T-cell (primary cell): ENCODE measurements around the gene PTEN. TPM values are rescaled to one million over a fixed set of nuclear protein-coding genes. Genes with fewer than 3 reads are reported as not detected.

Experiments used
- ATAC-seq, 4 experiments: fragments of 200-7000 bp in 3 of 4; fragments of 150-1000 bp in 1 of 4; cut with Tn5 transposase; replicated peaks in 1 of 4; 1 replicate in 3 of 4; 2 replicates in 1 of 4; pipeline ENCODE4 v1.10.0; 2021; ENCODE audit warnings: moderate library complexity in 3 of 4, mild to moderate bottlenecking in 2 of 4, moderate number of reproducible peaks in 1 of 4
- CTCF ChIA-PET, 2 donors: fragments of 300-600 bp; sonication (Branson Sonifier 250); formaldehyde crosslinking; loops; one replicate each; lab custom pipeline; 2022; ENCODE audit warnings: antibody characterized with exemption in 2 of 2; lab: Charles Lee
- POLR2A ChIA-PET, 2 donors: fragments of 300-600 bp; sonication (Branson Sonifier 250); formaldehyde crosslinking; loops; one replicate each; lab custom pipeline; 2022; ENCODE audit warnings: antibody characterized with exemption in 2 of 2; lab: Charles Lee
- DNase-seq, 35 experiments: peaks; one replicate each; pipeline versions ENCODE4 v3.0.0 to v3.0.0-alpha.2; 2013 to 2023
- H3K27ac ChIP-seq: one replicate; pipeline ENCODE4 v1.5.1; 2013; ENCODE audit warnings: low read length
- H3K27me3 ChIP-seq, 2 experiments: replicated peaks in 1 of 2; 1 replicate in 1 of 2; 2 replicates in 1 of 2; pipeline versions ENCODE4 v1.6.1 to v1.7.0; 2013; ENCODE audit warnings: low read length in 1 of 2, mixed read lengths in 1 of 2; ENCODE audit not compliant: control insufficient read depth in 2 of 2, insufficient read depth in 2 of 2; ENCODE audit errors: extremely low read depth in 1 of 2
- H3K36me3 ChIP-seq, 2 donors: 1 replicate in 1 of 2; 2 replicates in 1 of 2; pipeline versions ENCODE4 v1.6.1 to v1.7.0; 2013; ENCODE audit warnings: low read length in 1 of 2; ENCODE audit not compliant: control insufficient read depth in 2 of 2, insufficient read depth in 1 of 2; ENCODE audit errors: extremely low read depth in 1 of 2
- H3K4me1 ChIP-seq, 2 experiments: 1 replicate in 1 of 2; 2 replicates in 1 of 2; pipeline versions ENCODE4 v1.6.1 to v1.7.0; 2013; ENCODE audit warnings: low read length in 2 of 2, mixed read lengths in 1 of 2; ENCODE audit not compliant: insufficient read depth in 2 of 2, control insufficient read depth in 1 of 2; ENCODE audit errors: extremely low read depth in 1 of 2
- H3K4me3 ChIP-seq, 2 donors: 1 replicate in 1 of 2; 2 replicates in 1 of 2; pipeline versions ENCODE4 v1.5.1 to v1.7.0; 2013; ENCODE audit warnings: mild to moderate bottlenecking in 2 of 2, low read length in 1 of 2, moderate library complexity in 1 of 2; ENCODE audit not compliant: control insufficient read depth in 1 of 2; ENCODE audit errors: extremely low read depth in 1 of 2
- H3K9me3 ChIP-seq: 2 replicates; pipeline ENCODE4 v1.7.0; 2013
- H3K27ac Mint-ChIP-seq, 2 donors: one replicate each; pipeline ENCODE4 v1.8.0; 2020 to 2021; ENCODE audit warnings: mild to moderate bottlenecking in 2 of 2, mixed read lengths in 2 of 2
- H3K27me3 Mint-ChIP-seq, 2 donors: one replicate each; pipeline ENCODE4 v1.8.0; 2021 to 2022; ENCODE audit warnings: mixed read lengths in 2 of 2
- H3K36me3 Mint-ChIP-seq: one replicate; pipeline ENCODE4 v1.8.0; 2021; ENCODE audit warnings: mixed read lengths
- H3K4me1 Mint-ChIP-seq, 3 donors: one replicate each; pipeline ENCODE4 v1.8.0; 2020 to 2022; ENCODE audit warnings: mixed read lengths in 3 of 3, mild to moderate bottlenecking in 1 of 3
- H3K4me3 Mint-ChIP-seq, 3 donors: one replicate each; pipeline ENCODE4 v1.8.0; 2020 to 2022; ENCODE audit warnings: mild to moderate bottlenecking in 3 of 3, mixed read lengths in 3 of 3, moderate library complexity in 3 of 3
- H3K9me3 Mint-ChIP-seq, 3 donors: one replicate each; pipeline ENCODE4 v1.8.0; 2020 to 2022; ENCODE audit warnings: mixed read lengths in 3 of 3
- WGBS: methylation state at CpG from one replicate; pipeline ENCODE4 v1.1.5; 2013; ENCODE audit warnings: missing lambda C conversion rate; ENCODE audit not compliant: insufficient coverage; 5-methylcytosine and 5-hydroxymethylcytosine counted together
- total RNA-seq, 35 experiments: library from RNA in 6 of 35; stranded (reverse) in 6 of 35; fragments of 120-200 nt in 1 of 35; gene quantifications; one replicate each; pipeline versions ENCODE4 v1.2.1 to v1.2.4 and lab custom pipeline; 2013 to 2026

PTEN gene
- total RNA-seq, 5 donors from 2014 or later (not counting 1 experiment from before 2014, with no cell fraction given) = 59.9 to 98.7 (median 66.9) TPM

GRCh38 chr10:87945984-87946383 lies 82.6 kb downstream of the PTEN start:
- no peak for DNase-seq
- H3K36me3 Mint-ChIP-seq = peaks cover 37% of the 10 kb centered on the region
- no peak overlapping the region for H3K4me3 Mint-ChIP-seq
- Histone ChIP-seq H3K4me3 (no peak overlapping the region), H3K27me3 (no peaks in the 10 kb centered on the region), H3K9me3 (no peaks in the 10 kb centered on the region), H3K36me3 (peaks cover 0 to 8% of the 10 kb centered on the region in 2 donors), H3K27ac (no peak overlapping the region), H3K4me1 (no peaks in the 10 kb centered on the region)
- no peak overlapping the region for H3K27ac Mint-ChIP-seq
- H3K4me1 Mint-ChIP-seq = peaks cover 13 to 35% (median 16%) of the 10 kb centered on the region in 3 donors
- 100% methylated on average over 1 of the region's 6 CpGs for WGBS
- no peaks in the 10 kb centered on the region for H3K27me3 Mint-ChIP-seq
- CTCF ChIA-PET = no interaction called here
- no peak for ATAC-seq
- POLR2A ChIA-PET = no interaction called here
- H3K9me3 Mint-ChIP-seq = no peaks in the 10 kb centered on the region

- Mint-ChIP-seq H3K4me1 (peaks cover 26 to 34% (median 28%) of the 10 kb centered on the region in 3 donors), H3K9me3 (no peaks in the 10 kb centered on the region), H3K36me3 (peaks cover 38% of the 10 kb centered on the region), H3K27me3 (no peaks in the 10 kb centered on the region), H3K4me3 (no peak overlapping the region), H3K27ac (peak overlapping the region in 1 of 2 donors; percentile 44)
- Histone ChIP-seq H3K27ac (no peak overlapping the region), H3K4me3 (no peak overlapping the region), H3K9me3 (no peaks in the 10 kb centered on the region), H3K27me3 (no peaks in the 10 kb centered on the region), H3K4me1 (no peaks in the 10 kb centered on the region), H3K36me3 (peaks cover 0 to 22% of the 10 kb centered on the region in 2 donors)
- DNase-seq (no peak), ATAC-seq (no peak)
- WGBS = no CpG with 5 or more reads among the region's 2 CpGs
- CTCF ChIA-PET = interaction anchor here in 1 of 2 donors (0.6 kb wide), 1 partner anchor 858 kb away, joined by 3 read pairs; no protein-coding TSS in a partner anchor
- POLR2A ChIA-PET = interaction anchor here in 1 of 2 donors (0.5 kb wide), 1 partner anchor 162 kb away, joined by 6 read pairs; no protein-coding TSS in a partner anchor
Measured at GRCh38 chr10:87952612-87953011, 89.2 kb downstream of the PTEN start.

- Histone ChIP-seq H3K36me3 (peaks cover 0 to 27% of the 10 kb centered on the region in 2 donors), H3K4me1 (no peaks in the 10 kb centered on the region), H3K27ac (no peak overlapping the region), H3K27me3 (no peaks in the 10 kb centered on the region), H3K4me3 (no peak overlapping the region), H3K9me3 (no peaks in the 10 kb centered on the region)
- POLR2A ChIA-PET = interaction anchor here in 1 of 2 donors (0.6 kb wide), 1 partner anchor 29 kb away, joined by 3 read pairs; no protein-coding TSS in a partner anchor
- no peak overlapping the region for H3K4me3 Mint-ChIP-seq
- H3K27me3 Mint-ChIP-seq = no peaks in the 10 kb centered on the region
- peak overlapping the region in 1 of 2 donors; percentile 23 for H3K27ac Mint-ChIP-seq
- peaks cover 51% of the 10 kb centered on the region for H3K36me3 Mint-ChIP-seq
- ATAC-seq (no peak), DNase-seq (no peak)
- CTCF ChIA-PET = no interaction called here
- peaks cover 27 to 30% (median 29%) of the 10 kb centered on the region in 3 donors for H3K4me1 Mint-ChIP-seq
- H3K9me3 Mint-ChIP-seq = no peaks in the 10 kb centered on the region
Measured at GRCh38 chr10:87956055-87956454, 92.6 kb downstream of the PTEN start.

DNA sequence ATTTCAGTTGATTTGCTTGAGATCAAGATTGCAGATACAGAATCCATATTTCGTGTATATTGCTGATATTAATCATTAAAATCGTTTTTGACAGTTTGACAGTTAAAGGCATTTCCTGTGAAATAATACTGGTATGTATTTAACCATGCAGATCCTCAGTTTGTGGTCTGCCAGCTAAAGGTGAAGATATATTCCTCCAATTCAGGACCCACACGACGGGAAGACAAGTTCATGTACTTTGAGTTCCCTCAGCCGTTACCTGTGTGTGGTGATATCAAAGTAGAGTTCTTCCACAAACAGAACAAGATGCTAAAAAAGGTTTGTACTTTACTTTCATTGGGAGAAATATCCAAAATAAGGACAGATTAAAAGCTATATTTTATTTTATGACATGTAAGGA lies 94.3 kb downstream of the PTEN start:
- CTCF ChIA-PET = no interaction called here
- Mint-ChIP-seq H3K9me3 (no peaks in the 10 kb centered on the region), H3K27ac (no peak overlapping the region), H3K27me3 (no peaks in the 10 kb centered on the region), H3K4me1 (peaks cover 23 to 29% (median 24%) of the 10 kb centered on the region in 3 donors), H3K36me3 (peaks cover 50% of the 10 kb centered on the region), H3K4me3 (no peak overlapping the region)
- no CpG with 5 or more reads among the region's 5 CpGs for WGBS
- H3K9me3 ChIP-seq = no peaks in the 10 kb centered on the region
- H3K27ac ChIP-seq = no peak overlapping the region
- H3K4me1 ChIP-seq = no peaks in the 10 kb centered on the region
- no peak overlapping the region for H3K4me3 ChIP-seq
- ATAC-seq (no peak), DNase-seq (no peak)
- peaks cover 0 to 19% of the 10 kb centered on the region in 2 donors for H3K36me3 ChIP-seq
- H3K27me3 ChIP-seq = no peaks in the 10 kb centered on the region
- POLR2A ChIA-PET = no interaction called here

DNA sequence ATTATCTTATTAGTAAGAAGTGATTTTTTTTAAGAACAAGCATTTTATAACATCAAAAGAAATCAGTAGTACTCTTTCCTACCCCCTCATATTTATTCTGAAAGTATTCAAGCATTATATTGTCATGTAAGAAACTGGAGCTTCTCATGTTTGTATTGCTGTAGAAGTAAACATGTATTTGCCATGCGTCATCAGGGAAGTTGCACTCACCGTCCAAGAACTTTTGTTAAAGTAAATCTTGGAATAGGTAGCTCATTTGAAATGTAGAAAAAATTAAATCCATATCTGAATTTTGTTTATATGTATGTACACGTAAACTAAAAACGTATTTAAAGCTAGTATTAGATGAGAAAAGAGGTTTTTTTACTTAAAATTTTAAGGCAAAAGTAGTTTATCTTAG lies 96.8 kb downstream of the PTEN start:
- Histone ChIP-seq H3K36me3 (peaks cover 0 to 22% of the 10 kb centered on the region in 2 donors), H3K4me3 (no peak overlapping the region), H3K27me3 (no peaks in the 10 kb centered on the region), H3K27ac (no peak overlapping the region), H3K4me1 (no peaks in the 10 kb centered on the region), H3K9me3 (no peaks in the 10 kb centered on the region)
- H3K9me3 Mint-ChIP-seq = no peaks in the 10 kb centered on the region
- ATAC-seq (no peak), DNase-seq (no peak)
- peaks cover 4 to 19% (median 14%) of the 10 kb centered on the region in 3 donors for H3K4me1 Mint-ChIP-seq
- H3K27me3 Mint-ChIP-seq = no peaks in the 10 kb centered on the region
- no peak overlapping the region for H3K27ac Mint-ChIP-seq
- peaks cover 52% of the 10 kb centered on the region for H3K36me3 Mint-ChIP-seq
- H3K4me3 Mint-ChIP-seq = no peak overlapping the region
- ChIA-PET POLR2A (no interaction called here), CTCF (interaction anchor here in 1 of 2 donors (0.7 kb wide), 1 partner anchor 13 kb away, joined by 3 read pairs; no protein-coding TSS in a partner anchor)
- WGBS = no CpG with 5 or more reads among the region's 4 CpGs

- Histone ChIP-seq H3K9me3 (no peaks in the 10 kb centered on the region), H3K27me3 (no peaks in the 10 kb centered on the region), H3K4me3 (no peak overlapping the region), H3K27ac (no peak overlapping the region), H3K4me1 (no peaks in the 10 kb centered on the region), H3K36me3 (peaks cover 0 to 22% of the 10 kb centered on the region in 2 donors)
- H3K4me1 Mint-ChIP-seq = peaks cover 0 to 12% (median 7%) of the 10 kb centered on the region in 3 donors
- H3K9me3 Mint-ChIP-seq = no peaks in the 10 kb centered on the region
- no peaks in the 10 kb centered on the region for H3K27me3 Mint-ChIP-seq
- DNase-seq = no peak
- no CpG with 5 or more reads among the region's 2 CpGs for WGBS
- ATAC-seq = no peak
- peaks cover 57% of the 10 kb centered on the region for H3K36me3 Mint-ChIP-seq
- ChIA-PET CTCF (interaction anchor here in 1 of 2 donors (0.5 kb wide), 1 partner anchor 1030 kb away, joined by 3 read pairs; the partner anchor contains the start of gene FAS), POLR2A (no interaction called here)
- H3K4me3 Mint-ChIP-seq = no peak overlapping the region
- peak overlapping the region; percentile 4 to 36 for H3K27ac Mint-ChIP-seq
Measured at GRCh38 chr10:87961314-87961713, 97.9 kb downstream of the PTEN start.
